ENCODE measurements around the gene LUM. TPM values are rescaled to one million over a fixed set of nuclear protein-coding genes. Genes with fewer than 3 reads are reported as not detected.

The LUM gene
- total RNA-seq, 4 donors from 2014 or later: 30.0 to 138 (median 38.0) TPM

DNA sequence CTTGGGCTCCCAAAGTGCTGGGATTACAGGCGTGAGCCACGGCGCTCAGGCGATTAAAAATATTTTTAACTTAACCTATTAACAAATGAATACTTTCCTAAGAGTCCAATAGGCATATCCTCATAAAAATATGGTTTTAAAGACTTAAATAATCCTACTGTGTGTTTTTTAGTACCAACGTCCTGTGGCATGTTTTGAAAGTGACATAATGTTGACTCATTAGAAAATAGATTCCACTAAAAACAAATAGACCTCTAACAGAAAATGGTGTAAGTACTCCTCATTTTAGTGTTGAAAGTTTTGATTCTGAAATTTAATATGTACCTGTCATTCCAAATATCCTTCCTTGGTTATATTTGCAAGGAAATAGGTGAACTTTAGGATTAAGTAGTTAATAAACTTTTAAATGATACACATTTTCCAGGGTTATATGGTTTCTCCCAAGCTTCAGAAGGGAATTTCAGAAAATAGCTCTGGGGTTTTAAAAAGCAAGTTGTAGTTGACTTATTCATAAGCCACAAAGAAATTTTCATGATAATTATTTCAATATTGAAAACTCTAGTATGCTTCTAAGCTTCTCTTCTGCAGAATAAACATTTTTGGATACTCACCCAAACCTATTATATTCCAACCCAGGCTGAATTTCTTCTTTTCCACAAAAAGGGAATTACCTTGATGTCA lies 12.1 kb upstream of the LUM start:
- 83 to 85% methylated on average over 5 of the region's 5 CpGs for WGBS, 2 donors
- Histone ChIP-seq H3K27me3 (no peaks in the 10 kb centered on the region), H3K4me1 (no peaks in the 10 kb centered on the region), H3K9me3 (no peaks in the 10 kb centered on the region), H3K27ac (no peak overlapping the region), H3K4me3 (no peak overlapping the region), H3K36me3 (no peaks in the 10 kb centered on the region)
- no peak for DNase-seq (ENCODE audit: low spot score in 2 of 2)
- no peak for TF ChIP-seq CTCF (IDR thresholded peaks at IDR 0.05)
- no peak for TF ChIP-seq POLR2A (IDR thresholded peaks at IDR 0.05)
- no peak for TF ChIP-seq EP300 (IDR thresholded peaks at IDR 0.05)

DNA sequence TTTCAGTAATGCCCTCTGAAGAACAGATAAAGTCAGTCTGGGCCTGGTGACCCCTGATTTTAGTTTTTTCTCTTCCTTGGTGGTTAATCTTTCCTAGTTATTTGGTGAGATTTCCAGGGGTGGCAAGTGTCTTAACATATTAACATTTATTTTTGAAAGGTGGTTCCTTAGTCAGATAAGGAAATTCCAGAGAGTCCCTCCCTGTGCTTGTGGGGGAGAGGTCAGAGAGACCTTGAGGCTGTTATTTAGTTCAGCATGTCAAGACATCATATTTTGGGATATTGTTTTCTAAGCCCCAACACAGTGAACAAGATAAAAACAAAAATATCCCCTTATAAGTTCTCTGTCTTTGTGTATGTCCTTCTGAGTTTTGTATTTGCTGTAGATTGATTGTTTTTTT lies 9.5 kb upstream of the LUM start:
- no peaks in the 10 kb centered on the region for H3K4me1 ChIP-seq

DNA sequence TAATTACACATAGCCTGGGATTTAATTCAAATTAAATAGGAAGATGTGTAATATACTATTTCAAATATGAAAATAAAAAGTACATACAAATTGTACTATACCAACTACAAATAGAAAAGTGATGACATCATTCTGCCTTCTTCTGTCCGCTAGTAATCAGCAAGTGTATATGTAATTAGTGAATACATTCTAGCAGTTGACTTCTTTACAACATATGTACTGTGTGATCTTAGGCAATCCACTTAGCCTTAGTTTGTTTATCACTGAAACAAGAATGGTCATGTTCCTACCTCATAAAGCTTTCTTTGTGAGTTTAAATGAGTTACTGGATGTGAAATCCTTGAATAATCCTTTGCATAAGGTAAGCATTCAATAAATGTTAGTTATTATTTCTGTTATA lies 7.8 kb upstream of the LUM start:
- 76 to 80% methylated on average over 1 of the region's 1 CpG for WGBS, 2 donors
- no peaks in the 10 kb centered on the region for H3K4me1 ChIP-seq
- no peak overlapping the region for H3K27ac ChIP-seq
- H3K4me3 ChIP-seq: no peak overlapping the region
- no peaks in the 10 kb centered on the region for H3K9me3 ChIP-seq
- H3K27me3 ChIP-seq: no peaks in the 10 kb centered on the region
- TF ChIP-seq EP300 (IDR thresholded peaks at IDR 0.05): no peak
- TF ChIP-seq CTCF (IDR thresholded peaks at IDR 0.05): no peak
- no peak for TF ChIP-seq POLR2A (IDR thresholded peaks at IDR 0.05)
- DNase-seq (ENCODE audit: low spot score in 2 of 2): no peak
- H3K36me3 ChIP-seq: no peaks in the 10 kb centered on the region

More for the DNA sequence above, 9.5 kb upstream of the LUM start:
- no peak overlapping the region for H3K4me3 ChIP-seq
- H3K27me3 ChIP-seq: no peaks in the 10 kb centered on the region
- H3K36me3 ChIP-seq: no peaks in the 10 kb centered on the region
- TF ChIP-seq EP300 (IDR thresholded peaks at IDR 0.05) (no peak), CTCF (IDR thresholded peaks at IDR 0.05) (no peak), POLR2A (IDR thresholded peaks at IDR 0.05) (no peak)
- no peak for DNase-seq (ENCODE audit: low spot score in 2 of 2)
- no peak overlapping the region for H3K27ac ChIP-seq
- no peaks in the 10 kb centered on the region for H3K9me3 ChIP-seq

- no peak for DNase-seq (ENCODE audit: low spot score in 2 of 2)
- no peak overlapping the region for H3K27ac ChIP-seq
These were observed 2.3 kb upstream of the LUM start for GRCh38 chr12:91113621-91114020.

More at GRCh38 chr12:91113621-91114020, 2.3 kb upstream of the LUM start:
- Histone ChIP-seq H3K4me3 (no peak overlapping the region), H3K27me3 (no peaks in the 10 kb centered on the region), H3K9me3 (no peaks in the 10 kb centered on the region), H3K4me1 (no peaks in the 10 kb centered on the region), H3K36me3 (no peaks in the 10 kb centered on the region)
- WGBS, 2 donors: 89 to 94% methylated on average over 6 of the region's 6 CpGs
- TF ChIP-seq CTCF (IDR thresholded peaks at IDR 0.05): no peak
- no peak for TF ChIP-seq POLR2A (IDR thresholded peaks at IDR 0.05)
- TF ChIP-seq EP300 (IDR thresholded peaks at IDR 0.05): no peak
